Gastroesophageal sphincter (tissue), 4 donors: ENCODE data around the gene GPR39. TPM values are rescaled to one million over a fixed set of nuclear protein-coding genes. Genes with fewer than 3 reads are reported as not detected.
A peak's percentile ranks its signal among the peaks of the same experiment; 100 is the strongest.

Source experiments
- ATAC-seq: fragments of 150-250 bp; one replicate; pipeline ENCODE4 v1.9.1; 2016; ENCODE audit warnings: mild to moderate bottlenecking, moderate library complexity
- H3K27ac ChIP-seq, 4 donors: fragments of 200-600 bp; sonication (generic) in 3 of 4; 1 replicate in 3 of 4; 2 replicates in 1 of 4; pipeline ENCODE4 v1.5.1; 2016 to 2019
- H3K27me3 ChIP-seq: fragments of 200-600 bp; sonication (generic); one replicate; pipeline ENCODE4 v1.5.1; 2019
- H3K36me3 ChIP-seq, 2 donors: fragments of 200-600 bp; sonication (generic); one replicate each; pipeline ENCODE4 v1.5.1; 2019; ENCODE audit warnings: control low read depth in 1 of 2
- H3K4me1 ChIP-seq, 3 donors: fragments of 200-600 bp; sonication (generic); 1 replicate in 2 of 3; 2 replicates in 1 of 3; pipeline ENCODE4 v1.5.1; 2016 to 2019; ENCODE audit warnings: control low read depth in 2 of 3
- H3K4me3 ChIP-seq, 2 donors: fragments of 200-600 bp; sonication (generic); one replicate each; pipeline ENCODE4 v1.5.1; 2019; ENCODE audit warnings: mild to moderate bottlenecking in 1 of 2, moderate library complexity in 1 of 2
- H3K9me3 ChIP-seq, 3 donors: fragments of 200-600 bp; sonication (generic); one replicate each; pipeline ENCODE4 v1.5.1; 2017 to 2019; ENCODE audit warnings: control low read depth in 2 of 3
- EP300 ChIP-seq: sonication (generic); formaldehyde crosslinking; IDR thresholded peaks from one replicate; pipeline ENCODE4 v1.6.1; 2017; ENCODE audit warnings: antibody characterized with exemption, mild to moderate bottlenecking
- POLR2A ChIP-seq, 2 donors: fragments of 450-650 bp; IDR thresholded peaks; one replicate each; pipeline ENCODE4 v1.6.1; 2017; ENCODE audit warnings: antibody characterized with exemption in 2 of 2, mild to moderate bottlenecking in 2 of 2, moderate library complexity in 1 of 2
- POLR2AphosphoS5 ChIP-seq: sonication (generic); formaldehyde crosslinking; IDR thresholded peaks from one replicate; pipeline ENCODE4 v1.6.1; 2017; ENCODE audit warnings: antibody characterized with exemption
- WGBS, 2 donors: methylation state at CpG; one replicate each; pipeline ENCODE4 v1.1.5; 2018; ENCODE audit warnings: low coverage in 1 of 2; 5-methylcytosine and 5-hydroxymethylcytosine counted together
- total RNA-seq, 4 donors: library from RNA; depleted of rRNA; stranded (reverse); fragments of >200 nt; gene quantifications; one replicate each; pipeline ENCODE4 v1.1.0, GENCODE V29; 2016
- TF ChIP-seq, protein P1 (sequence below), 4 experiments: fragments of 200-600 bp in 2 of 4; fragments of 450-650 bp in 2 of 4; sonication (generic) in 1 of 4; IDR thresholded peaks; one replicate each; pipeline ENCODE4 v1.5.1; 2017 to 2019; ENCODE audit warnings: antibody characterized with exemption in 4 of 4, mild to moderate bottlenecking in 2 of 4, moderate library complexity in 2 of 4

Gene GPR39
- total RNA-seq, 4 donors from 2014 or later = 0.46 to 2.6 (median 0.69) TPM; not detected in 1

DNA sequence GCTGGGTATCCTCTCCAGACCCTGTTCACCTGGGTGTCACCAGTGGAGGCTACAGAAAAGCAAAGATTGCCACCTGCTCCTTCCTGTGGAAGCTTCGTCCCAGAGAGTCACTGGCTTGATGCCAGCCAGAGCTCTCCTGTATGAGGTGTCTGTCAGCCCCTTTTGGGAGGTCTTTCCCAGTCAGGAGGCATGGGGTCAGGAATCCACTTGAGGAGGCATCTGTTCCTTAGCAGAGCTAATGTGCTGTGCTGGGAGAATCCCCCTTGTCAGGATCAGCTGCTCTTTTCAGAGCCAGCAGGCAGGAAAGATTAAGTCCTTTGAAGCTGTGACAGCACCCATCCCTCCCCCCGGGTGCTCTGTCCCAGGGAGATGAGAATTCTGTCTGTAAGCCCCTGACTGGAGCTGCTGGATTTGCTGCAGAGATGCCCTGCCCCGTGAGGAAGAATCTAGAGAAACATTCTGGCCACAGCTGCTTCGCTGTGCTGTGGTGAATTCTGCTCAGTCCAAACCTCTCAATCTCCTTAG, 121.8 kb downstream of the GPR39 start:
- TF ChIP-seq POLR2A (IDR thresholded peaks at IDR 0.05) (no peak), POLR2AphosphoS5 (no peak)
- TF ChIP-seq, protein P1, sequence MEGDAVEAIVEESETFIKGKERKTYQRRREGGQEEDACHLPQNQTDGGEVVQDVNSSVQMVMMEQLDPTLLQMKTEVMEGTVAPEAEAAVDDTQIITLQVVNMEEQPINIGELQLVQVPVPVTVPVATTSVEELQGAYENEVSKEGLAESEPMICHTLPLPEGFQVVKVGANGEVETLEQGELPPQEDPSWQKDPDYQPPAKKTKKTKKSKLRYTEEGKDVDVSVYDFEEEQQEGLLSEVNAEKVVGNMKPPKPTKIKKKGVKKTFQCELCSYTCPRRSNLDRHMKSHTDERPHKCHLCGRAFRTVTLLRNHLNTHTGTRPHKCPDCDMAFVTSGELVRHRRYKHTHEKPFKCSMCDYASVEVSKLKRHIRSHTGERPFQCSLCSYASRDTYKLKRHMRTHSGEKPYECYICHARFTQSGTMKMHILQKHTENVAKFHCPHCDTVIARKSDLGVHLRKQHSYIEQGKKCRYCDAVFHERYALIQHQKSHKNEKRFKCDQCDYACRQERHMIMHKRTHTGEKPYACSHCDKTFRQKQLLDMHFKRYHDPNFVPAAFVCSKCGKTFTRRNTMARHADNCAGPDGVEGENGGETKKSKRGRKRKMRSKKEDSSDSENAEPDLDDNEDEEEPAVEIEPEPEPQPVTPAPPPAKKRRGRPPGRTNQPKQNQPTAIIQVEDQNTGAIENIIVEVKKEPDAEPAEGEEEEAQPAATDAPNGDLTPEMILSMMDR (IDR thresholded peaks at IDR 0.05) = no peak
- H3K4me3 ChIP-seq = no peak overlapping the region
- H3K4me1 ChIP-seq = no peaks in the 10 kb centered on the region
- H3K36me3 ChIP-seq = no peaks in the 10 kb centered on the region
- no peak for ATAC-seq
- H3K27ac ChIP-seq = no peak overlapping the region
- 50% methylated on average over 1 of the region's 4 CpGs; no CpG with 5 or more reads in 1 of the 2 donors for WGBS, 2 donors
- peaks cover 7% of the 10 kb centered on the region for H3K27me3 ChIP-seq
- H3K9me3 ChIP-seq = peaks cover 0 to 13% (median 0%) of the 10 kb centered on the region in 3 donors

DNA sequence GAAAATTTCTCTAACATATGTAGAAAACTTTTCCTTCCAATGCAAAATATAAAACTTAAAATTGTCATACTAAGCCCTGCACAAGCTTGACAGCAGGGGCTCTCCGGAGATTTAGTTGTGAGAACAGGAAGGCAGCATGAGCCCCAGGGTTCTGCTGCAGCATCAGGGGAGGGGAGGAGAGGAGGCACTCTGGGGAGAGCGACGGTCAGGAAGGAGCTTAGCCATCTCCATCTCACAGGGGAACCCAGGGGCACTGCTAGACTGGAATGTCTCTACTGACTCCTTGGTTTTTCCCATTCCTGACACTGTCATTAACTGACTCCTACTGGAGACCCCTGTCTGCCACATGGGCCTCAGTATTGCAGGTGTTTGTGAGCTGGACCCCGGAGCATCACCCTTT, 123.6 kb downstream of the GPR39 start:
- Histone ChIP-seq H3K4me3 (no peak overlapping the region), H3K36me3 (no peaks in the 10 kb centered on the region), H3K27me3 (peaks cover 7% of the 10 kb centered on the region), H3K9me3 (peaks cover 0 to 16% (median 0%) of the 10 kb centered on the region in 3 donors), H3K27ac (no peak overlapping the region), H3K4me1 (no peaks in the 10 kb centered on the region)
- no CpG with 5 or more reads among the region's 4 CpGs for WGBS, 2 donors
- no peak for ATAC-seq
- TF ChIP-seq, protein P1 (IDR thresholded peaks at IDR 0.05) = no peak
- TF ChIP-seq EP300 = no peak

DNA sequence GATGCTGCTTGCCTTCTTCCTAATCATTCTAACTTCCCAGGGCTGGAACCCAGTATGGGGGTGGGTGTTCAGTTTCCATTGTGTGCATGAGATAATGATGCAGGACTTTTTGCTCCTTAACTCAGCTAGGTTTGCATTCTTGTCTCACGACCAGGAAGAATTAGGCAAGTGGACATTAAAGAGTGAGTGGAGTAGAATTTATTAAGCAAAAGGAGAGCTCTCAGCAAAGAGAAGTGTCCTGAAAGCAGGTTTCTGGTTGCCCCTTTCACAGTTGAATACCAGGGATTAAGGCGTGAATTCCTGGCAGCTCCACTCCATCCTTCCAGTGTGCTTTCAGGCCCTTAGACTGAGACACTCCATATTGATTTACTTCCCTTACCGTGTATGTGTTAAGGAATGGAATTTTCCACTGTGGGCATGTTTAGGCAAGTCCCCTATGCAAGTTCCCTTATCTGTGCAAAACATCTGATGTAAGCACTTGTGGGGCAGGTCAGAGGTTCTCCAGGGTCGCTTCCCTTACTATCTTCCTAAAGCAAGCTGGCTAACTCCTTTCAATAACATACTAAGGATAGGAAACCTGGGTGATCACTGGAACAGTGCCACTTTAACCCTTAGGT, 126.5 kb downstream of the GPR39 start:
- Histone ChIP-seq H3K36me3 (no peaks in the 10 kb centered on the region), H3K4me1 (no peaks in the 10 kb centered on the region), H3K9me3 (peaks cover 0 to 16% (median 0%) of the 10 kb centered on the region in 3 donors), H3K27ac (no peak overlapping the region), H3K27me3 (peaks cover 7% of the 10 kb centered on the region), H3K4me3 (no peak overlapping the region)
- TF ChIP-seq, protein P1 (IDR thresholded peaks at IDR 0.05) = no peak
- no peak for ATAC-seq
- 71 to 100% methylated on average over 1 to 3 of the region's 4 CpGs for WGBS, 2 donors

DNA sequence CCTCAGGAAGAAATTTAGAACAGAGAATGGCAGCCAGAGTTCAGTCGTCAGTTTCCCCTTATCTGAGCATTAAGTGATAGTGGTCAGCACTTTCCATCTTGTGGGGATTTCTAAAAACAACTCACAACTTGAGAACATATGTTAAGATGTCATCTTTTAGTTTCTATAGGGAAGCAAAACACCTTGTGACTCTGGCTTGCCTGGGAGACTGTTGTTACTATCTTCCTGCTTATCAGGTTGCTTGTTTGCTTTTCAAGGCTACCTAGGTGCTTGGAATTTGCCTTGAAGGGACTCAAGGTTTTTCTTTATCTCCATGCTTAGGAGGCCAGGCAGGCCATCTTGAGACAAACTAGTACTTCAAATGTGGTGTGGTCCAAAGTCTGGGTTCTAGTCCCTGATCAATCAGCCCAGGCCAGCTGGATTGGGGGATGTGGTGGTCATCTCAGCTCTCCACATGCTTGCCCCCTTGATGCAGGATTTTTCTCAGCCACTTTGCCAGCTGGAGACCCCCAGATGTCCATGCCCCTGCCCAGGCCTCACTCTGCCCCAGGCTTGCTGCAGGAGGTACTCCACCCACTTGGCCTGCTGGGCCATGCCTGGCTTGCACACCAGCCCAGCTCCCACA, 127.5 kb downstream of the GPR39 start:
- Histone ChIP-seq H3K4me1 (no peaks in the 10 kb centered on the region), H3K4me3 (no peak overlapping the region), H3K9me3 (peaks cover 0 to 16% (median 0%) of the 10 kb centered on the region in 3 donors), H3K27me3 (no peaks in the 10 kb centered on the region), H3K36me3 (no peaks in the 10 kb centered on the region), H3K27ac (no peak overlapping the region)
- TF ChIP-seq EP300 (no peak), POLR2A (IDR thresholded peaks at IDR 0.05) (no peak), POLR2AphosphoS5 (no peak)
- TF ChIP-seq, protein P1 (IDR thresholded peaks at IDR 0.05) = no peak
- 80 to 83% methylated on average over 1 of the region's 1 CpG for WGBS, 2 donors
- ATAC-seq = no peak

DNA sequence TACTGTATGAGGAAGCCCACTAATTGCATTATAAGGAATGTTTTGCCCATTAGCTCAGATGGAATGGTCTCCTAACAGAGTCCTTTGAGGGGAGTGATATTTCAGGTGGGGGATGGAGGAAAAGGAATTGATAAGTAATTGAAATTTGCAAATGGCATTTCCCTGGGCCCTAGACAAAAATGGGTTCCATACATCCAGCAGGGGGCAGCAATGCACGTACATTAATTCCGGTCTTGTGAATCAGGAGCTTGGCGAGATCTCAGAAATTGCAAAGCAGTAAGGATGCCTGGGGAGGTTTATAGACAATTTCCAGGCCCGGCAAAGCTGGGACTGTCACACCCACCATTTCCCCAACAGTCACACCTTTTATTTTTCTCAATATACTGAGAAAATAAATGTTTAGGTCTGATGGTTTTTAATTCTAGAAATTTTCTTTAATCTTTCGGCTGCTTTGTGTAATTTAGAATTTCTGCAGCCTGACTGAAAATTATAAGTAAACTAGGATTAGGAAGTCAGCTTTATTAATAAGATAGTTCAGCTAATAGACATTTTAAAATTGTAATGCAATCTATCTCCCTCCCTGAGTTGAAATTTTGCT, 130.6 kb downstream of the GPR39 start:
- 18 to 19% methylated on average over 5 of the region's 5 CpGs for WGBS, 2 donors

More for the DNA sequence above, 130.6 kb downstream of the GPR39 start:
- no peaks in the 10 kb centered on the region for H3K27me3 ChIP-seq
- ATAC-seq = no peak
- no peaks in the 10 kb centered on the region for H3K4me1 ChIP-seq
- no peaks in the 10 kb centered on the region for H3K36me3 ChIP-seq
- no peak overlapping the region for H3K27ac ChIP-seq
- TF ChIP-seq, protein P1 (IDR thresholded peaks at IDR 0.05) = peak; percentile 45 to 77 (median 64)
- no peak for TF ChIP-seq EP300
- TF ChIP-seq POLR2A (IDR thresholded peaks at IDR 0.05) = no peak
- no peak overlapping the region for H3K4me3 ChIP-seq
- peaks cover 0 to 16% (median 0%) of the 10 kb centered on the region in 3 donors for H3K9me3 ChIP-seq
